Mesenchymal stem cell (in vitro differentiated cells and primary cell): Measurements from ENCODE around the gene GFOD1.

Source experiments
- DNase-seq: peaks from one replicate; pipeline ENCODE4 v3.0.0-alpha.2; 2013
- H2AFZ ChIP-seq: one replicate; pipeline ENCODE4 v1.6.1; 2013; ENCODE audit warnings: low read depth, mild to moderate bottlenecking, control low read depth, inconsistent platforms, low read length, moderate library complexity
- H2AK5ac ChIP-seq: 2 replicates; pipeline ENCODE4 v1.6.1; 2013; ENCODE audit warnings: low read length, moderate library complexity, mild to moderate bottlenecking, inconsistent platforms; ENCODE audit not compliant: severe bottlenecking
- H2BK120ac ChIP-seq: one replicate; pipeline ENCODE4 v1.6.1; 2013; ENCODE audit warnings: low read depth, mild to moderate bottlenecking, inconsistent platforms, low read length, moderate library complexity
- H2BK12ac ChIP-seq, 2 experiments: one replicate each; pipeline ENCODE4 v1.6.1; 2013; ENCODE audit warnings: inconsistent platforms in 2 of 2, low read length in 2 of 2, mild to moderate bottlenecking in 2 of 2, moderate library complexity in 2 of 2, control low read depth in 1 of 2
- H2BK15ac ChIP-seq: one replicate; pipeline ENCODE4 v1.6.1; 2013; ENCODE audit warnings: mild to moderate bottlenecking, low read depth, inconsistent platforms; ENCODE audit not compliant: poor library complexity, severe bottlenecking
- H2BK5ac ChIP-seq: 2 replicates; pipeline ENCODE4 v1.6.1; 2013; ENCODE audit warnings: low read depth, mild to moderate bottlenecking, low read length, control low read depth, inconsistent platforms; ENCODE audit not compliant: poor library complexity, severe bottlenecking
- H3K14ac ChIP-seq, 2 experiments: one replicate each; pipeline ENCODE4 v1.6.1; 2013; ENCODE audit warnings: inconsistent platforms in 2 of 2, low read length in 2 of 2, control low read depth in 1 of 2, mild to moderate bottlenecking in 1 of 2, moderate library complexity in 1 of 2
- H3K18ac ChIP-seq, 2 experiments: one replicate each; pipeline ENCODE4 v1.6.1; 2013; ENCODE audit warnings: inconsistent platforms in 2 of 2, low read length in 2 of 2, control low read depth in 1 of 2, low read depth in 1 of 2, mild to moderate bottlenecking in 1 of 2
- H3K23ac ChIP-seq, 2 experiments: one replicate each; pipeline ENCODE4 v1.6.1; 2013; ENCODE audit warnings: inconsistent platforms in 2 of 2, low read length in 2 of 2, mild to moderate bottlenecking in 2 of 2, moderate library complexity in 2 of 2, control low read depth in 1 of 2
- H3K27ac ChIP-seq: 2 replicates; pipeline ENCODE4 v1.5.1; 2013; ENCODE audit warnings: mild to moderate bottlenecking, moderate library complexity, low read length, control low read depth, inconsistent platforms; ENCODE audit not compliant: poor library complexity, severe bottlenecking
- H3K27me3 ChIP-seq, 2 experiments: 2 replicates each; pipeline versions ENCODE4 v1.6.1 to v1.7.0; 2013; ENCODE audit warnings: low read length in 2 of 2, mild to moderate bottlenecking in 2 of 2, moderate library complexity in 2 of 2, control low read depth in 1 of 2, inconsistent platforms in 1 of 2; ENCODE audit not compliant: control insufficient read depth in 1 of 2, insufficient read depth in 1 of 2
- H3K36me3 ChIP-seq, 2 experiments: 2 replicates each; pipeline versions ENCODE4 v1.6.1 to v1.7.0; 2013; ENCODE audit warnings: low read length in 2 of 2, control low read depth in 1 of 2, inconsistent platforms in 1 of 2, low read depth in 1 of 2, mild to moderate bottlenecking in 1 of 2; ENCODE audit not compliant: insufficient read depth in 2 of 2, control insufficient read depth in 1 of 2
- H3K4ac ChIP-seq, 2 experiments: one replicate each; pipeline ENCODE4 v1.6.1; 2013; ENCODE audit warnings: inconsistent platforms in 2 of 2, low read length in 2 of 2, mild to moderate bottlenecking in 2 of 2, moderate library complexity in 2 of 2, control low read depth in 1 of 2, low read depth in 1 of 2
- H3K4me1 ChIP-seq: 2 replicates; pipeline ENCODE4 v1.6.1; 2013; ENCODE audit warnings: low read depth, low read length, control low read depth; ENCODE audit not compliant: control insufficient read depth, insufficient read depth
- H3K4me2 ChIP-seq: 2 replicates; pipeline ENCODE4 v1.6.1; 2013; ENCODE audit warnings: low read length, mild to moderate bottlenecking, inconsistent platforms; ENCODE audit not compliant: poor library complexity, severe bottlenecking
- H3K4me3 ChIP-seq, 2 experiments: 2 replicates each; pipeline versions ENCODE4 v1.5.1 to v1.7.0; 2013; ENCODE audit warnings: low read length in 2 of 2, mild to moderate bottlenecking in 2 of 2, control low read depth in 1 of 2, low read depth in 1 of 2; ENCODE audit not compliant: insufficient read depth in 1 of 2
- H3K79me1 ChIP-seq: replicated peaks from 2 replicates; pipeline ENCODE4 v1.6.1; 2013; ENCODE audit warnings: mild to moderate bottlenecking, control low read depth, low read length, inconsistent platforms; ENCODE audit not compliant: poor library complexity, severe bottlenecking
- H3K9ac ChIP-seq: 2 replicates; pipeline ENCODE4 v1.7.0; 2013; ENCODE audit warnings: mild to moderate bottlenecking, low read length, moderate library complexity
- H3K9me3 ChIP-seq: 2 replicates; pipeline ENCODE4 v1.7.0; 2013; ENCODE audit warnings: mild to moderate bottlenecking, low read length; ENCODE audit not compliant: control insufficient read depth
- H4K8ac ChIP-seq: one replicate; pipeline ENCODE4 v1.6.1; 2013; ENCODE audit warnings: inconsistent platforms, mild to moderate bottlenecking, low read length, moderate library complexity
- H4K91ac ChIP-seq: one replicate; pipeline ENCODE4 v1.6.1; 2013; ENCODE audit warnings: mild to moderate bottlenecking, low read length, inconsistent platforms
- WGBS: methylation state at CpG from one replicate; pipeline ENCODE4 v1.1.7; 2013; ENCODE audit warnings: mixed read lengths; 5-methylcytosine and 5-hydroxymethylcytosine counted together

Gene GFOD1

DNA sequence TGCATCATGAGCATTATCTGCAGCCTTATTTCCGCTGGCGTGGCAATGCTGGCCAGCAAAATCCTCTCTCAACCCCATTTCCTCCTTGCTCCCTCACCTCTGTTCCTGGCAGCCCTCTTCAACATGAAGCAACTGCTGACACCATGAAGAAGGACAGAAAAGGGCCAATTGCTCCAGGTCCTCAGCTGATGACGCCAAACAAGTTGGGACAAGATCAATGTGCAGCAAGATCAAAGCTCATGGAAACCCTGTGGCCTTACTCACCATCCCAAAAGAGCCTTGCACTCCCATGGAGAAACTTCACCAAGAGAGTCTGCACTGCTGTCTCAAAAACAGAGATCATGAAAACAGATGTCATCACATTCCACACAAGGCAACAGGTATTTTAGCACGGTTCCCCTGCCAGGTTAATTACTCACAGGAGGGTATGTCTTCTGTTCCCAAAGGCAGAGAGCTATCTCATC is 7.4 kb downstream of the GFOD1 start:
- no peak overlapping the region for H2BK120ac ChIP-seq
- H2BK5ac ChIP-seq, result no peak overlapping the region
- no peaks in the 10 kb centered on the region for H3K9me3 ChIP-seq
- no peak overlapping the region for H4K91ac ChIP-seq
- H3K4ac ChIP-seq, result no peak overlapping the region
- no peak overlapping the region for H3K18ac ChIP-seq
- no peaks in the 10 kb centered on the region for H3K27me3 ChIP-seq
- no peaks in the 10 kb centered on the region for H3K4me1 ChIP-seq
- no peak overlapping the region for H4K8ac ChIP-seq
- no peak overlapping the region for H2BK15ac ChIP-seq
- no peak overlapping the region for H2AK5ac ChIP-seq
- H3K4me3 ChIP-seq, result no peak overlapping the region
- H3K36me3 ChIP-seq, result no peaks in the 10 kb centered on the region
- H3K23ac ChIP-seq, result peak overlapping the region in 1 of 2 experiments; percentile 64
- no peak for DNase-seq
- peak overlapping the region in 1 of 2 experiments; percentile 62 for H3K14ac ChIP-seq
- no peak overlapping the region for H3K9ac ChIP-seq
- peaks cover 16% of the 10 kb centered on the region for H3K79me1 ChIP-seq
- WGBS, result 94% methylated on average over 4 of the region's 4 CpGs
- H3K27ac ChIP-seq, result no peak overlapping the region
- no peak overlapping the region for H3K4me2 ChIP-seq
- no peak overlapping the region for H2AFZ ChIP-seq
- H2BK12ac ChIP-seq, result no peak overlapping the region

DNA sequence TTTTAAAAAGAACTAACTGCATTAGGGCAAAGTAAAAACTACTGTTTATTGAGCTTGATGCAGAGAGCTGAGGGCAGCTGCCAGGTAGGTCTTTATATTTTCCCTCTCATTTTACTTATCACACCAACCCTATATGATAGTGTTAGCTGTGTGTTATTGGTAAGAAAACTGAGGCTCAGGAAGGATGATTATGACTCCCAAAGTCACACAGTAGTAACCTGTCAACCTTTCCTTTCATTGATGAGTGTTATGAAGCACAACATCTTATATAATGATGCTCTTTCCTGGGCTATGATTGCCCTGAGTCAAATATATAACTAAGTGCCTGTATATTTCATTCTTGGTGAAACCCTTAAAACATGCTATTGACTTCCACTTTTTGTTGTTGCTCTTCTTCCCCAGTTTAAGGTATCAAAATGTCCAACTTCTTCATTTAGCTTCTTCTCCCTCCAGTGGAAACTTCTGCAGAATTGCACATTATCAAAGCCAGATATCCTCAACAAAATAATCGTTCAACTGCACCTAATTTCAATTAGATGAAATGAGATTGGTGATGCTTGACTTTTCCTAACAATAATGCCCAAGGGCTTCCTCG is 8.1 kb downstream of the GFOD1 start:
- Histone ChIP-seq H2BK5ac (no peak overlapping the region), H3K14ac (no peak overlapping the region)
- 83% methylated on average over 2 of the region's 2 CpGs for WGBS

DNA sequence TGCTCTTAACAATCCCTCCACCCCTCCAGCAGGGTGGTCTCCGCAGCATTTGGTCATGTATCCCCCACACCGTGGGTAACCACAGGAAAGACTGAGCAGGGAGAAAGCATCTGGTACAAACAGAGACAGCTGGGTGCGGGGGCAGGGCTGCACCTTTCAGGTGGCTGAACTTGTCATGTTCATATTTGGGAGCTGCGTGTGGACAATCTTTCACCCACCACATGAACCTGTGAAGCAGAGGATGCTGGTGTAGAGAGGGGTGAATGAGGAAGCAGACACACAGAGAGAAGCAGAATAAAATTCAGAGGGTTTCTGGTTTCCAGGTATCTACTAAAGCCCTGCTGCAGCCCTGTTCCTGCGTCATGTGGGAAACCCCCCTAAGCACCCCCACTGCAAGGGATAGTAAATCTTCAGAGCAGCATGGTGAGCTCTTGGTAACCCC is 8.9 kb downstream of the GFOD1 start:
- H2AK5ac ChIP-seq, result no peak overlapping the region
- H2AFZ ChIP-seq, result no peak overlapping the region
- no peak overlapping the region for H4K8ac ChIP-seq
- H2BK15ac ChIP-seq, result no peak overlapping the region
- no peak overlapping the region for H3K18ac ChIP-seq
- no peak overlapping the region for H3K4me2 ChIP-seq
- peaks cover 16% of the 10 kb centered on the region for H3K79me1 ChIP-seq
- no peak for DNase-seq
- no peak overlapping the region for H3K9ac ChIP-seq
- H3K27ac ChIP-seq, result no peak overlapping the region
- no peak overlapping the region for H3K14ac ChIP-seq
- H3K4me3 ChIP-seq, result no peak overlapping the region
- H4K91ac ChIP-seq, result peak overlapping the region; percentile 9
- H3K27me3 ChIP-seq, result no peaks in the 10 kb centered on the region
- H2BK120ac ChIP-seq, result no peak overlapping the region
- H2BK12ac ChIP-seq, result no peak overlapping the region
- no peaks in the 10 kb centered on the region for H3K9me3 ChIP-seq
- no peak overlapping the region for H3K23ac ChIP-seq
- no peak overlapping the region for H3K4ac ChIP-seq
- H3K36me3 ChIP-seq, result no peaks in the 10 kb centered on the region
- H2BK5ac ChIP-seq, result no peak overlapping the region
- H3K4me1 ChIP-seq, result no peaks in the 10 kb centered on the region
- 89% methylated on average over 5 of the region's 5 CpGs for WGBS

More for the DNA sequence above, 8.1 kb downstream of the GFOD1 start:
- Histone ChIP-seq H4K91ac (no peak overlapping the region), H2AK5ac (no peak overlapping the region), H3K18ac (no peak overlapping the region), H3K4me1 (no peaks in the 10 kb centered on the region), H2BK120ac (no peak overlapping the region), H4K8ac (no peak overlapping the region), H2BK15ac (no peak overlapping the region), H3K27me3 (no peaks in the 10 kb centered on the region), H3K9me3 (no peaks in the 10 kb centered on the region), H3K4ac (no peak overlapping the region), H3K27ac (no peak overlapping the region), H3K4me2 (no peak overlapping the region), H3K23ac (no peak overlapping the region), H3K79me1 (peaks cover 16% of the 10 kb centered on the region), H3K9ac (no peak overlapping the region), H3K4me3 (no peak overlapping the region), H3K36me3 (no peaks in the 10 kb centered on the region), H2AFZ (no peak overlapping the region), H2BK12ac (no peak overlapping the region)
- no peak for DNase-seq

DNA sequence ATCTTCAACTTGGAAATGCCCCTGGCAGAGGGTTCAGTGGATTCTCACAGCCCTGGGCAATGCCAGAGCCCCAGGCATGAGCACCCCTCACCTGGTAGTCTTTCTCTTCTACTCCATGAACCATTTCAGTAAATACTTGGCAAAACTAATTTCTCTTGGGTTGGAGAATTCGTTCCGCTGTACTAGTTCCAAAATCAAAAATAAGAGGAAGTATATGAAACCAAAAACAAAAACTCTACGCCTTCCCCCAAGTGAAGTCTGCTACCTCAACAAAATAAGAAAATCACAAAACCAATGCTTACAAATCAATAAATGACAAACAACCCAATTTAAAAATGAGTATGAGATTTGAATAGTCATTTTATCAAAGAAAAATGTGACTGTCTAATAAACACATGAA is 12.6 kb downstream of the GFOD1 start:
- no peak overlapping the region for H3K18ac ChIP-seq
- no peak overlapping the region for H3K23ac ChIP-seq
- H2BK15ac ChIP-seq, result no peak overlapping the region
- H2AK5ac ChIP-seq, result no peak overlapping the region
- H4K8ac ChIP-seq, result no peak overlapping the region
- H3K4ac ChIP-seq, result no peak overlapping the region
- no peaks in the 10 kb centered on the region for H3K36me3 ChIP-seq
- H3K4me2 ChIP-seq, result no peak overlapping the region
- no peak overlapping the region for H2BK5ac ChIP-seq
- no peak overlapping the region for H2BK12ac ChIP-seq
- no peak overlapping the region for H4K91ac ChIP-seq
- no peaks in the 10 kb centered on the region for H3K27me3 ChIP-seq
- no peak overlapping the region for H2BK120ac ChIP-seq
- H3K14ac ChIP-seq, result no peak overlapping the region
- no peak for DNase-seq
- H3K9ac ChIP-seq, result no peak overlapping the region
- 100% methylated on average over 3 of the region's 3 CpGs for WGBS
- H3K4me3 ChIP-seq, result no peak overlapping the region
- no peak overlapping the region for H3K27ac ChIP-seq
- H2AFZ ChIP-seq, result no peak overlapping the region
- no peaks in the 10 kb centered on the region for H3K4me1 ChIP-seq
- no peaks in the 10 kb centered on the region for H3K9me3 ChIP-seq
- peaks cover 14% of the 10 kb centered on the region for H3K79me1 ChIP-seq
